Uterus (tissue), 4 donors: ENCODE data around the gene ARHGEF28. TPM values are rescaled to one million over a fixed set of nuclear protein-coding genes. Genes with fewer than 3 reads are reported as not detected.

Experiments
- DNase-seq, 2 donors: peaks; one replicate each; pipeline ENCODE4 v3.0.0-alpha.2; 2019 to 2020
- H3K27ac ChIP-seq, 2 donors: fragments of 200-600 bp; sonication (generic); 1 replicate in 1 of 2; 2 replicates in 1 of 2; pipeline ENCODE4 v1.5.1; 2016 to 2018
- H3K27me3 ChIP-seq, 2 donors: fragments of 200-600 bp; sonication (generic); one replicate each; pipeline ENCODE4 v1.5.1; 2018 to 2019; ENCODE audit warnings: control low read depth in 1 of 2
- H3K36me3 ChIP-seq, 2 donors: fragments of 200-600 bp; sonication (generic); one replicate each; pipeline ENCODE4 v1.5.1; 2019; ENCODE audit warnings: control low read depth in 1 of 2
- H3K4me1 ChIP-seq, 2 donors: fragments of 200-600 bp; sonication (generic); one replicate each; pipeline ENCODE4 v1.5.1; 2018 to 2019; ENCODE audit warnings: control low read depth in 1 of 2
- H3K4me3 ChIP-seq, 2 donors: fragments of 200-600 bp; sonication (generic); 1 replicate in 1 of 2; 2 replicates in 1 of 2; pipeline ENCODE4 v1.5.1; 2018 to 2019; ENCODE audit warnings: mild to moderate bottlenecking in 1 of 2
- H3K9me3 ChIP-seq, 2 donors: fragments of 200-600 bp; sonication (generic); one replicate each; pipeline ENCODE4 v1.5.1; 2019; ENCODE audit warnings: control low read depth in 1 of 2
- POLR2A ChIP-seq, 2 donors: fragments of 450-650 bp; IDR thresholded peaks; one replicate each; pipeline ENCODE4 v1.6.1; 2016; ENCODE audit warnings: antibody characterized with exemption in 2 of 2, mild to moderate bottlenecking in 1 of 2, moderate library complexity in 1 of 2
- intact Hi-C: fragments of 100-400 bp; cut with DNase I; formaldehyde crosslinking; loops from one replicate; pipeline ENCODE4 v1.15.1; 2023; ENCODE audit warnings: low total_unique reads
- total RNA-seq, 4 donors: library from RNA; depleted of rRNA in 3 of 4; stranded (reverse); fragments of >200 nt in 3 of 4; gene quantifications; one replicate each; pipeline versions ENCODE4 v1.1.0 to v1.2.4, GENCODE V29; 2014 to 2023
- TF ChIP-seq, protein P1 (sequence below), 4 experiments: fragments of 200-600 bp in 2 of 4; fragments of 450-650 bp in 2 of 4; sonication (generic) in 2 of 4; IDR thresholded peaks; one replicate each; pipeline ENCODE4 v1.5.1; 2016 to 2019; ENCODE audit warnings: antibody characterized with exemption in 4 of 4, mild to moderate bottlenecking in 2 of 4, moderate library complexity in 1 of 4
- donor health status: DM: yes; HTN: yes; CAD: no.

The ARHGEF28 gene
- total RNA-seq, 4 donors from 2014 or later: 11.9 to 23.2 (median 19.3) TPM

DNA sequence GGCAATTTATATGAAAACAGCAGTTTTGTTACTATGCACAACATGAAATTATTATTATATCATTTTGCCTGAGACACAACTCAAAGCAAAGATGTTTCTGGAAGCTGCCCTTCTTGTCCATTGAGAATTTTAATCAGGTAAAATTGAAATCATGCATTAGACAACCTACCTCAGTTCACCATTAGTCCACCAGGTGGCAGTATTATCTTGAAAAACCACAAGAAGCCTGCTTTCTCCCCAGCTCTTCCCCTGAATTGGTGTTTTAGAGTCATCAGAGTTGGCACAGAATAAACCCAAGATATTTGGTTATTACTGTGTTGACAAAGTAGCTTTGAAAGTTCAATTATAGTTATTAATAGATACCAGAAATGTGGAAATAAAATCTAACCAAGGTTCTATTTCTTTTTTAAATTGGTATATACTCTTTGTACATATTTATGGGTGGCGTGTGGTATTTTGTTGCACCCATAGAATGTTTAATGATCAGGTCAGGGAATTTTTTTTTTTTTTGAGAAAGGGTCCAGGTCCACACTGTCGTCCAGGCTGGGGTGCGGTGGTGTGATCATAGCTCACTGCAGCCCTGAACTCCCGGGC, 34.8 kb upstream of the ARHGEF28 start:
- intact Hi-C loops: no loop called here
- peak; percentile 16 to 65 for DNase-seq
- no peaks in the 10 kb centered on the region for H3K9me3 ChIP-seq
- H3K4me1 ChIP-seq: no peaks in the 10 kb centered on the region
- TF ChIP-seq POLR2A (IDR thresholded peaks at IDR 0.05): no peak
- TF ChIP-seq, protein P1, sequence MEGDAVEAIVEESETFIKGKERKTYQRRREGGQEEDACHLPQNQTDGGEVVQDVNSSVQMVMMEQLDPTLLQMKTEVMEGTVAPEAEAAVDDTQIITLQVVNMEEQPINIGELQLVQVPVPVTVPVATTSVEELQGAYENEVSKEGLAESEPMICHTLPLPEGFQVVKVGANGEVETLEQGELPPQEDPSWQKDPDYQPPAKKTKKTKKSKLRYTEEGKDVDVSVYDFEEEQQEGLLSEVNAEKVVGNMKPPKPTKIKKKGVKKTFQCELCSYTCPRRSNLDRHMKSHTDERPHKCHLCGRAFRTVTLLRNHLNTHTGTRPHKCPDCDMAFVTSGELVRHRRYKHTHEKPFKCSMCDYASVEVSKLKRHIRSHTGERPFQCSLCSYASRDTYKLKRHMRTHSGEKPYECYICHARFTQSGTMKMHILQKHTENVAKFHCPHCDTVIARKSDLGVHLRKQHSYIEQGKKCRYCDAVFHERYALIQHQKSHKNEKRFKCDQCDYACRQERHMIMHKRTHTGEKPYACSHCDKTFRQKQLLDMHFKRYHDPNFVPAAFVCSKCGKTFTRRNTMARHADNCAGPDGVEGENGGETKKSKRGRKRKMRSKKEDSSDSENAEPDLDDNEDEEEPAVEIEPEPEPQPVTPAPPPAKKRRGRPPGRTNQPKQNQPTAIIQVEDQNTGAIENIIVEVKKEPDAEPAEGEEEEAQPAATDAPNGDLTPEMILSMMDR (IDR thresholded peaks at IDR 0.05): peak; percentile 83 to 90 (median 89)
- H3K27me3 ChIP-seq: no peaks in the 10 kb centered on the region
- no peak overlapping the region for H3K4me3 ChIP-seq
- no peak overlapping the region for H3K27ac ChIP-seq
- no peaks in the 10 kb centered on the region for H3K36me3 ChIP-seq

DNA sequence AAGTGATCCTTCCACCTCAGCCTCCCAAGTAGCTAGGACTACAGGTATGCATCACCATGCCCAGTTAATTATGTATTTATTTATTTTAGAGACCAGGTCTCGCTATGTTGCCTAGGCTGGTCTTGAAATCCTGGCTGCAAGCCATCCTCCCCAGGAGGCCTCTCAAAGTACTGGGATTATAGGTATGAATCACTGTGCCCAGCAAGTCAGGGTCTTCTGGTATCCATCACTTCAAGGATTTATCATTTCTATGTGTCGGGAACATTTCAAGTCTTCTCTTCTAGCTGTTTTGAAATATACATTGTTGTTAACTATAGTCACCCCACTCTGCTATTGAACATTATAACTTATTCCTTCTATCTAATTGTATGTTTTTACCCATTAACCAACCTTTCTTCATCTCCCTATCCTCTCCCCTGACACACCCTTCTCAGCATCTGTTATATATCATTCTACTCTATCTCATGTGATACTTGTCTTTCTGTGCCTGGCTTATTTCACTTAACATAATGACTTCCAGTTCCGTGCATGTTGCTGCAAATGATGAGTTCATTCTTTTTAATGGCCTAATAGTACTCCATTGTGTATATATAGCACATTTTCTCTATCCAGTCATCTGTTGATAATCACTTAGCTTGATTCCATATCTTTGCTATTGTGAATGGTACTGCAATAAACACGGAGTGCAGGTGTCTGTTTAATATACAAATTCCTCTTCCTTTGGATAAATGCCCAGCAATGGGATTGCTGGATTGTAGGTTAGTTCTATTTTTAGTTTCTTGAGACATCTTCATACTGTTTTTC, 34.1 kb upstream of the ARHGEF28 start:
- DNase-seq: no peak
- Histone ChIP-seq H3K4me1 (no peaks in the 10 kb centered on the region), H3K9me3 (no peaks in the 10 kb centered on the region), H3K36me3 (no peaks in the 10 kb centered on the region), H3K27ac (no peak overlapping the region), H3K27me3 (no peaks in the 10 kb centered on the region), H3K4me3 (no peak overlapping the region)
- intact Hi-C loops: no loop called here
- TF ChIP-seq POLR2A (IDR thresholded peaks at IDR 0.05): no peak
- TF ChIP-seq, protein P1 (IDR thresholded peaks at IDR 0.05): no peak

DNA sequence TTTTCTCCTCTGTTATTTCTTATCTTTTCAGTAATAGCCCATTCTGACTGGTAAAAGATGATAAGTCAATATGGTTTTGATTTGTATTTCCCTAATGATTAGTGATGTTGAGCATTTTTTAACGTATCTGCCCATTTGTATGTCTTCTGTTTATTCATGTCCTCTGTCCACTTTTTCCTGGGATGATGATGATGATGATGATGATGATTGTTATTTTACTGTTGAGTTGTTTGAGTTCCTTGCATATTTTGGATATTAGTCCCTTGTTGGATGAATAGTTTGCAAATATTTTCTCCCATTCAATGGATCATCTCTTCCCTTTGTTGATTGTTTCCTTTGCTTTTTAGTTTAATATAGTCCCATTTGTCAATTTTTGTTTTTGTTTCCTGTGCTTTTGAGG, 33.4 kb upstream of the ARHGEF28 start:
- Histone ChIP-seq H3K36me3 (no peaks in the 10 kb centered on the region), H3K27me3 (no peaks in the 10 kb centered on the region), H3K9me3 (no peaks in the 10 kb centered on the region), H3K4me1 (no peaks in the 10 kb centered on the region), H3K27ac (no peak overlapping the region), H3K4me3 (no peak overlapping the region)
- no peak for DNase-seq
- TF ChIP-seq POLR2A (IDR thresholded peaks at IDR 0.05): no peak
- TF ChIP-seq, protein P1 (IDR thresholded peaks at IDR 0.05): no peak
- intact Hi-C loops: no loop called here

DNA sequence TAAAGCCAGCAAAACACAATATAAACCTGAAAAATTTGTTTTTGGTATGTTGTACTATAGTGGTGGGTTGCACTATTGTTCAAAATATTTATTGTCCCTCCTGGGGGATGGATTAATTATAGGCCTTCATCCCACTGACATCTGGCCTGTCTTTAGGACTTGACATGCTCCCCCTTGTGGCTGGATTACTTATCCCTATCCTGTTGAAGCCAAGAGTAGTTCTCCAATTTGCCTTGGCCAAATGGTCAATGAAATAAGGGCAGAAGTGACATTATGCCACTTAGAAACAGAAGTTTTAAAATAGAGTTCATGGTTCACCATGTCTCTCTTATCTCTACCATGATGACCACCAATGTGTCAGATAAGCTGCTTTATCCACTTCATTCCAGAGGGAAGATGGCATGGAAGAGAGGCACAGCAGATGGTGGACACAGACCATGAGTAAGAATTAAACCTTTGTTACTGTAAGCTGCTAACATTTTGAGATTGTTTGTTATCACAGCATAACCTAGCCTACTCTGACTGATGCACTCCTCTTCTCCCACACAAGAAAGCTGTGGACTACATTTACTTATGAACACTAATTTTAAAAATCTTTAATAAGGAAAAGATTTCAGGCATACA, 29.2 kb upstream of the ARHGEF28 start:
- no peaks in the 10 kb centered on the region for H3K4me1 ChIP-seq
- intact Hi-C loops: no loop called here
- no peaks in the 10 kb centered on the region for H3K36me3 ChIP-seq
- H3K27ac ChIP-seq: no peak overlapping the region
- no peak overlapping the region for H3K4me3 ChIP-seq
- TF ChIP-seq, protein P1 (IDR thresholded peaks at IDR 0.05): no peak
- TF ChIP-seq POLR2A (IDR thresholded peaks at IDR 0.05): no peak
- no peak for DNase-seq
- no peaks in the 10 kb centered on the region for H3K9me3 ChIP-seq
- no peaks in the 10 kb centered on the region for H3K27me3 ChIP-seq

DNA sequence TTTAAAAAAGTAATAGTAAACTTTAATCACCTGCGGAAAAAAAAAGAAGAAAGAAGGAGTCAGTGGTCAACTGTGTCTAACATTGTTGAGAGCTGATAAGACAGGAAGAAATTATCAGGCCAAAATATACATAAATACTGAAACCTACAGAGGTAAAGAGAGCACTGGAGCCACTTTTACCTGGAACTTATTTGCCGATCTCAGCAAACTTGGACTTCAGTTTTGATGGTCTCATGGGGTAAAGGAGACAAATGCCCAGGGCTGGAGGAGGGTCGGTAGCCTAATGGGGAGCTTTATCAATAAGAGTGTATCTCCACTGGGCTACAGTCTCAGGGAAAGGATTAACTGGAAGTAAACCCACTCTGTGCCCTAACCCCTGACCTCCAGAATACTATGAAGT, 26.6 kb upstream of the ARHGEF28 start:
- Histone ChIP-seq H3K4me1 (no peaks in the 10 kb centered on the region), H3K36me3 (no peaks in the 10 kb centered on the region), H3K27ac (no peak overlapping the region), H3K4me3 (no peak overlapping the region), H3K9me3 (no peaks in the 10 kb centered on the region), H3K27me3 (no peaks in the 10 kb centered on the region)
- TF ChIP-seq, protein P1 (IDR thresholded peaks at IDR 0.05): no peak
- TF ChIP-seq POLR2A (IDR thresholded peaks at IDR 0.05): no peak
- no peak for DNase-seq
- intact Hi-C loops: no loop called here
